Peyer's patch (tissue), 4 donors: ENCODE measurements around the gene CT45A9.
"Not testable (repeated sequence)": the region's sequence is repeated elsewhere in the genome, so short reads cannot be mapped to it uniquely, and the experiment has no call there.

ENCODE experiments used
- POLR2A ChIP-seq, 2 donors: fragments of 450-650 bp; IDR thresholded peaks; one replicate each; pipeline ENCODE4 v1.5.1; 2017; ENCODE audit warnings: antibody characterized with exemption in 2 of 2, mild to moderate bottlenecking in 2 of 2, moderate library complexity in 2 of 2
- TF ChIP-seq, protein P1 (sequence below), 6 experiments: fragments of 450-650 bp in 4 of 6; fragments of 200-600 bp in 2 of 6; sonication (generic) in 1 of 6; IDR thresholded peaks; one replicate each; pipeline ENCODE4 v1.5.1; 2017 to 2019; ENCODE audit warnings: antibody characterized with exemption in 6 of 6, mild to moderate bottlenecking in 3 of 6, moderate library complexity in 1 of 6

DNA sequence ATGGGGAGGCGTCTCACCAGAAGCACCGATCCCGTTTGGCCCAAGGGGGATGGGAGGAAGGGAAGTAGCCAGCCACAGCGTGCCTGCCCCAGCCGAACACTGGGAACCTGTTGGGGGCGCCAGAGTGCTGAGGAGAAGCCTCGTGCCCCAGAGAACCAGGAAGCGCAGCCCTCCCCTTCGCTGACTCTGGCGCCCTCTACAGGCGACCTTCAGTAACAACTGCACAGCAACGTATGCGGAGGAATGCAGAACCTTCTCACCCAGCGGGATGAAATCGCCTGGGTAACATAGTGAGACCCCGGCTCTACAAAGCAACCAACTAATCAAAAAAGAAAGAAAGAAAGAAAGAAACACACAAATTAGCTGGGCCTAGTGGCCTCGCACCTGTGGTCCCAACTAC is 51.7 kb downstream of the CT45A9 start, which contains the start of gene CT45A2:
- TF ChIP-seq, protein P1, sequence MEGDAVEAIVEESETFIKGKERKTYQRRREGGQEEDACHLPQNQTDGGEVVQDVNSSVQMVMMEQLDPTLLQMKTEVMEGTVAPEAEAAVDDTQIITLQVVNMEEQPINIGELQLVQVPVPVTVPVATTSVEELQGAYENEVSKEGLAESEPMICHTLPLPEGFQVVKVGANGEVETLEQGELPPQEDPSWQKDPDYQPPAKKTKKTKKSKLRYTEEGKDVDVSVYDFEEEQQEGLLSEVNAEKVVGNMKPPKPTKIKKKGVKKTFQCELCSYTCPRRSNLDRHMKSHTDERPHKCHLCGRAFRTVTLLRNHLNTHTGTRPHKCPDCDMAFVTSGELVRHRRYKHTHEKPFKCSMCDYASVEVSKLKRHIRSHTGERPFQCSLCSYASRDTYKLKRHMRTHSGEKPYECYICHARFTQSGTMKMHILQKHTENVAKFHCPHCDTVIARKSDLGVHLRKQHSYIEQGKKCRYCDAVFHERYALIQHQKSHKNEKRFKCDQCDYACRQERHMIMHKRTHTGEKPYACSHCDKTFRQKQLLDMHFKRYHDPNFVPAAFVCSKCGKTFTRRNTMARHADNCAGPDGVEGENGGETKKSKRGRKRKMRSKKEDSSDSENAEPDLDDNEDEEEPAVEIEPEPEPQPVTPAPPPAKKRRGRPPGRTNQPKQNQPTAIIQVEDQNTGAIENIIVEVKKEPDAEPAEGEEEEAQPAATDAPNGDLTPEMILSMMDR (IDR thresholded peaks at IDR 0.05): not testable (repeated sequence)
- TF ChIP-seq POLR2A (IDR thresholded peaks at IDR 0.05): not testable (repeated sequence)
